Spleen (tissue), 11 donors: ENCODE measurements around the gene TMEM94. TPM values are rescaled to one million over a fixed set of nuclear protein-coding genes. Genes with fewer than 3 reads are reported as not detected.
"Not testable (repeated sequence)": the region's sequence is repeated elsewhere in the genome, so short reads cannot be mapped to it uniquely, and the experiment has no call there.

Experiments used
- DNase-seq: peaks from one replicate; pipeline ENCODE4 v3.0.0-alpha.2; 2020
- H3K27ac ChIP-seq, 8 donors: fragments of 200-600 bp; sonication (generic) in 7 of 8; 1 replicate in 4 of 8; 2 replicates in 4 of 8; pipeline versions ENCODE4 v1.5.0 to v1.8.0; 2016 to 2021; ENCODE audit warnings: inconsistent platforms in 4 of 8, mild to moderate bottlenecking in 4 of 8, moderate library complexity in 1 of 8
- H3K27me3 ChIP-seq, 7 donors: fragments of 200-600 bp; sonication (generic) in 6 of 7; replicated peaks in 1 of 7; 1 replicate in 4 of 7; 2 replicates in 3 of 7; pipeline versions ENCODE4 v1.5.0 to v1.8.0; 2016 to 2021; ENCODE audit warnings: inconsistent platforms in 3 of 7, mild to moderate bottlenecking in 1 of 7
- H3K36me3 ChIP-seq, 6 donors: fragments of 200-600 bp; sonication (generic) in 5 of 6; 1 replicate in 4 of 6; 2 replicates in 2 of 6; pipeline versions ENCODE4 v1.5.0 to v1.8.0; 2016 to 2021; ENCODE audit warnings: inconsistent platforms in 2 of 6
- H3K4me1 ChIP-seq, 6 donors: fragments of 200-600 bp; sonication (generic) in 5 of 6; 1 replicate in 3 of 6; 2 replicates in 3 of 6; pipeline versions ENCODE4 v1.5.0 to v1.8.0; 2016 to 2021; ENCODE audit warnings: inconsistent platforms in 3 of 6
- H3K4me3 ChIP-seq, 8 donors: fragments of 200-600 bp; sonication (generic) in 7 of 8; 1 replicate in 4 of 8; 2 replicates in 4 of 8; pipeline versions ENCODE4 v1.5.0 to v1.8.0; 2016 to 2021; ENCODE audit warnings: inconsistent platforms in 4 of 8, mild to moderate bottlenecking in 4 of 8, moderate library complexity in 2 of 8
- H3K9me3 ChIP-seq, 8 donors: fragments of 200-600 bp; sonication (generic) in 7 of 8; 1 replicate in 4 of 8; 2 replicates in 4 of 8; pipeline versions ENCODE4 v1.5.0 to v1.8.0; 2016 to 2021; ENCODE audit warnings: inconsistent platforms in 4 of 8
- POLR2A ChIP-seq, 3 donors: fragments of 450-650 bp; IDR thresholded peaks; one replicate each; pipeline ENCODE4 v1.5.1; 2017; ENCODE audit warnings: antibody characterized with exemption in 3 of 3, mild to moderate bottlenecking in 1 of 3
- POLR2AphosphoS5 ChIP-seq, 3 donors: sonication (generic); formaldehyde crosslinking; IDR thresholded peaks; one replicate each; pipeline ENCODE4 v1.5.1; 2017; ENCODE audit warnings: antibody characterized with exemption in 3 of 3
- WGBS, 5 donors: extraction: QIAGEN DNeasy Blood & Tissue Kit in 3 of 5; methylation state at CpG; one replicate each; pipeline versions ENCODE4 v1.1.5 to v1.1.7; 2013 to 2018; 5-methylcytosine and 5-hydroxymethylcytosine counted together
- intact Hi-C: fragments of 100-400 bp; cut with DNase I; formaldehyde crosslinking; loops from one replicate; pipeline ENCODE4 v1.15.0; 2023; ENCODE audit warnings: low total_unique reads
- polyA plus RNA-seq, 3 donors: library from polyadenylated mRNA; stranded (reverse); fragments of 200-250 nt; gene quantifications; one replicate each; pipeline ENCODE4 v1.2.1, GENCODE V29; 2013
- total RNA-seq, 7 donors: library from RNA; depleted of rRNA in 3 of 7; stranded (reverse); fragments of >200 nt in 3 of 7; fragmentation: NEBNext Ultra II Directional in 4 of 7; extraction: Animal tissue kit (Norgen Biotek cat#: 25700) in 4 of 7; gene quantifications; one replicate each; pipeline versions ENCODE4 v1.1.0 to v1.2.1, GENCODE V29; 2016 to 2021
- TF ChIP-seq, protein P1 (sequence below), 11 experiments: fragments of 200-600 bp in 7 of 11; fragments of 450-650 bp in 4 of 11; sonication (generic) in 4 of 11; IDR thresholded peaks in 8 of 11; conservative IDR thresholded peaks in 3 of 11; 1 replicate in 7 of 11; 2 replicates in 4 of 11; pipeline versions ENCODE4 v1.4.0 to v1.8.0; 2016 to 2021; ENCODE audit warnings: antibody characterized with exemption in 11 of 11, inconsistent platforms in 4 of 11, mild to moderate bottlenecking in 1 of 11
- donor health status: healthy with polysubstance abuse.
- donor health status: DM: no; HTN: no; CAD: no; lungs with moderate emphysema.
- donor health status: DM: no; HTN: no; CAD: no.
- donor health status: Bipolar disorder and iron deficiency.
- donor health status: healthy.
- donor health status: DM: no; HTN: no; CAD: no.
- donor health status: DM: yes; HTN: yes; CAD: no.

The TMEM94 gene
- total and polyA plus RNA-seq, 10 donors: 24.8 to 101 (median 85.9) TPM

DNA sequence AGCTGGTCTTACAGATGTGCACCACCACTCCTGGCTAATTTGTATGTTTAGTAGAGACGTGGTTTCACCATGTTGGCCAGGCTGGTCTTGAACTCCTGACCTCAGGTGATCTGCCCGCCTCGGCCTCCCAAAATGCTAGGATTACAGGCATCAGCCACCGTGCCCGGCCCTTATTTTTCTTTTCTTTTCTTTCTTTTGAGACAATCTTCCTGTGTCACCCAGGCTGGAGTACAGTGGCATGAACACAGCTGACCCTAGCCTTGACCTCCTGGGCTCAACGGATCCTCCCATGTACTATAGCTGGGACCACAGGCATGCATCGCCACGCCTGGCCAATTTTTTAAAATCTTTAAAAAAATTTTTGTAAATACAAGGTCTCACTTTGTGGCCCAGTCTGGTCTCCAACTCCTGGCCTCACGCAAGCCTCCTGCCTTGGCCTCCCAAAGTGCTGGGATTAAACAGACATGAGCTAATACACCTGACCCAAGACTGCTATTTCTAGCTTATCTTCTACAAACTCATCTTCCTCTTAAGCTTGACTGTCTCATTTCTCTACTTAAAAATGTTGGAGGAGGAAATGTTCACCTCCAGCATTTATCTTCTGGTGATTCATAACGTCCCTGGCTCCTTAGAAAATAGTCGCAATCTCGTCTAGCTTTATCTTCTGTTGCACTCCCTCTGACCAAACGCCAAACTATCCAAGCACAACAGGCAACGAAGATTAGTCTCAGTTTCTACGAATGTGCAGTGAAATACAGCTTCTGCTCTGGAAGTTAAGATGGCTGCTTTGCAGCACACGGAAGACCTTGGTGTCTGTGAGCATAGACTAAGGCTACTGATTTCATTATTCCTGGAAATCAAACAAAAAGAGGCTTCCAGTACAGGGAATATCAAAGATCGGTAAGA lies 8.2 kb upstream of the TMEM94 start:
- intact Hi-C loops: no loop called here
- no peak for TF ChIP-seq POLR2A (IDR thresholded peaks at IDR 0.05)
- no peak for TF ChIP-seq POLR2AphosphoS5 (IDR thresholded peaks at IDR 0.05)
- TF ChIP-seq, protein P1, sequence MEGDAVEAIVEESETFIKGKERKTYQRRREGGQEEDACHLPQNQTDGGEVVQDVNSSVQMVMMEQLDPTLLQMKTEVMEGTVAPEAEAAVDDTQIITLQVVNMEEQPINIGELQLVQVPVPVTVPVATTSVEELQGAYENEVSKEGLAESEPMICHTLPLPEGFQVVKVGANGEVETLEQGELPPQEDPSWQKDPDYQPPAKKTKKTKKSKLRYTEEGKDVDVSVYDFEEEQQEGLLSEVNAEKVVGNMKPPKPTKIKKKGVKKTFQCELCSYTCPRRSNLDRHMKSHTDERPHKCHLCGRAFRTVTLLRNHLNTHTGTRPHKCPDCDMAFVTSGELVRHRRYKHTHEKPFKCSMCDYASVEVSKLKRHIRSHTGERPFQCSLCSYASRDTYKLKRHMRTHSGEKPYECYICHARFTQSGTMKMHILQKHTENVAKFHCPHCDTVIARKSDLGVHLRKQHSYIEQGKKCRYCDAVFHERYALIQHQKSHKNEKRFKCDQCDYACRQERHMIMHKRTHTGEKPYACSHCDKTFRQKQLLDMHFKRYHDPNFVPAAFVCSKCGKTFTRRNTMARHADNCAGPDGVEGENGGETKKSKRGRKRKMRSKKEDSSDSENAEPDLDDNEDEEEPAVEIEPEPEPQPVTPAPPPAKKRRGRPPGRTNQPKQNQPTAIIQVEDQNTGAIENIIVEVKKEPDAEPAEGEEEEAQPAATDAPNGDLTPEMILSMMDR (IDR thresholded peaks at IDR 0.05 in 8 of 11, conservative IDR thresholded peaks at IDR 0.05 in 3 of 11): no peak
- Histone ChIP-seq H3K27ac (no peak overlapping the region), H3K4me1 (peaks cover 0 to 20% (median 1%) of the 10 kb centered on the region in 6 donors), H3K9me3 (no peaks in the 10 kb centered on the region), H3K36me3 (no peaks in the 10 kb centered on the region), H3K27me3 (no peaks in the 10 kb centered on the region), H3K4me3 (no peak overlapping the region)
- DNase-seq: no peak
- WGBS, 5 donors: 73 to 81% (median 76%) methylated on average over 17 of the region's 17 CpGs

DNA sequence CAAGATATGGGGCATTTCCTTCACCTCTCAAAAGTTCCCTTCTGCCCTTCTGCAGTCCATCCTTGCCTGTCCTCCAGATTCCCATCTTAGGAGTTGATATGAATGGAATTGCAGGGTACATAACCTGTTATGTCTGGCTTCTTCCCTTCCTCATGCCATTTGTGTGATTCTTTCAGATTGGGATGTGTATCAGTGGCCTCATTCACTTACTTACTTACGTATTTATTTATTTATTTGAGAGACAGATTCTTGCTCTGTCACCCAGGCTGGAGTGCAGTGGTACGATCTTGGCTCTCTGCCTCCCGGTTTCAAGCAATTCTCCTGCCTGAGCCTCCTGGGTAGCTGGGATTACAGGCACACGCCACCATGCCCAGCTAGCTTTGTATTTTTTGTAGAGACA lies 6.2 kb upstream of the TMEM94 start:
- intact Hi-C loops: no loop called here
- no peak for DNase-seq
- H3K27ac ChIP-seq: no peak overlapping the region
- peaks cover 0 to 12% (median 0%) of the 10 kb centered on the region in 6 donors for H3K4me1 ChIP-seq
- no peak overlapping the region for H3K4me3 ChIP-seq
- H3K9me3 ChIP-seq: no peaks in the 10 kb centered on the region
- H3K27me3 ChIP-seq: no peaks in the 10 kb centered on the region
- WGBS, 5 donors: 86 to 98% (median 95%) methylated on average over 4 of the region's 4 CpGs
- H3K36me3 ChIP-seq: no peaks in the 10 kb centered on the region
- no peak for TF ChIP-seq POLR2A (IDR thresholded peaks at IDR 0.05)
- TF ChIP-seq POLR2AphosphoS5 (IDR thresholded peaks at IDR 0.05): no peak
- TF ChIP-seq, protein P1 (IDR thresholded peaks at IDR 0.05 in 8 of 11, conservative IDR thresholded peaks at IDR 0.05 in 3 of 11): no peak

DNA sequence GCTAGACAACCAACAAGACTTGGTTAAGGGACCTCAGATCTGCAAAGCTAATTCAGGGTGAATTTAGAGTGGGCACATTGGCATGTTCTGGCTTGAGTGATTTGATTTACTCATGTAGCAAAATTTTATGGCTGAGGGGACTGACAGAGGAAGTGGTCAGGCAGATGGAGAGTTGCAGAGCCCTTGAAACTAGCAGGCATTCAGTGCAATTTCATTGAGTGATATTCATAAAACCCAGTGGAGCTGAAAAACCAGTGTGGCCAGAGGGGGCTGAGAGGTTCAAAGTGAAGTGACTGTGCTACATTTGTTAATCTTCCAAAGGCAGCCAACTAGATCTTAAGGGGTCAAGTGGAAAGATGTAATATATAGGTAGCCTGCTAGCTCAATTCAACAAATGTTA lies 2.2 kb upstream of the TMEM94 start:
- H3K4me1 ChIP-seq: peaks cover 9 to 34% (median 25%) of the 10 kb centered on the region in 6 donors
- no peaks in the 10 kb centered on the region for H3K27me3 ChIP-seq
- no peak overlapping the region for H3K27ac ChIP-seq
- no peak overlapping the region for H3K4me3 ChIP-seq
- no peak for DNase-seq
- no peaks in the 10 kb centered on the region for H3K9me3 ChIP-seq
- intact Hi-C loops: no loop called here
- no peak for TF ChIP-seq POLR2A (IDR thresholded peaks at IDR 0.05)
- no peaks in the 10 kb centered on the region for H3K36me3 ChIP-seq

DNA sequence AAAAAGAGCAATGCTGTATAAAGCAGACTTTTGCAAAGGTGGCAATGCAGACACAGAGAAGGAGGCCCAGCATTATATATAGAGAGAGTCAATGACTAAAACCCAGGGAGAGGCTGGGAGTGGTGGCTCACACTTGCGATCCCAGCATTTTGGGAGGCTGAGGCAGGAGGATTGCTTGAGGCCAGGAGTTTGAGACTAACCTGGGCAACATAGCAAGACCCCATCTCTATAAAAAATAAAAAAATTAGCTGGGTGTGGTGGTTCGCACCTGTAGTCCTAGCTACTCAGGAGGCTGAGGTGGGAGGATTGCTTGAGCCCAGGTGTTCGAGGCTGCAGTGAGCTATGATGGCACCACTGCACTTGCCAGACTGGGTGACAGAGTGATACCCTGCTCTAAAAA lies 1.8 kb upstream of the TMEM94 start:
- H3K27ac ChIP-seq, H3K9me3 ChIP-seq, H3K27me3 ChIP-seq, H3K36me3 ChIP-seq, H3K4me3 ChIP-seq, intact Hi-C loops, DNase-seq: not testable (repeated sequence)
- peaks cover 9 to 39% (median 30%) of the 10 kb centered on the region in 6 donors for H3K4me1 ChIP-seq
- 94 to 100% (median 99%) methylated on average over 3 of the region's 3 CpGs for WGBS, 5 donors

DNA sequence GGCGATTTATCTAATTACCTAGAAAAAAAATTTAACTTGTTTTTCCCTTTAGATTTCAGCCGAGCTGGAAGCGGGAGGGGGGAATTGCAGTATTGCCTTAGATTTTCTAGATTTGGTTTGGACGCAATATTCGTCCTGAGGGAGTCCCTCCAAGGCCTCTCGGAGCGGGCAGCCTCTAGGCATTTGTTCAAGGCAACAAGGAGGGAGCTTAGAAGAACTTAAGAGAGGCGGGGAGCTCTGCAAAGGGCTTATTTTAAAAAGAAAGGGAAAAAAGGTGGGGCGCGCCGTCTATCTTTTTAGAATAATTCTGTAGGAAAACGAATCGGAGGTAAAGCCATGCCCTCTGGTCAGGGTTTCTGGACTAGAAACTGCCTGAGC lies 407 bp upstream of the TMEM94 start:
- 6 to 13% (median 11%) methylated on average over 13 of the region's 13 CpGs for WGBS, 5 donors
- Histone ChIP-seq H3K4me3 (peak overlapping the region; percentile 30 to 90 (median 80)), H3K9me3 (no peaks in the 10 kb centered on the region), H3K27ac (peak overlapping the region; percentile 76 to 89 (median 86)), H3K36me3 (no peaks in the 10 kb centered on the region), H3K4me1 (peaks cover 9 to 50% (median 35%) of the 10 kb centered on the region in 6 donors), H3K27me3 (no peaks in the 10 kb centered on the region)
- DNase-seq: no peak
- intact Hi-C loops: no loop called here
- TF ChIP-seq POLR2A (IDR thresholded peaks at IDR 0.05) (no peak), POLR2AphosphoS5 (IDR thresholded peaks at IDR 0.05) (no peak)
- TF ChIP-seq, protein P1 (IDR thresholded peaks at IDR 0.05 in 8 of 11, conservative IDR thresholded peaks at IDR 0.05 in 3 of 11): no peak
